Measurements from ENCODE around the gene MTG2.

Gene MTG2

DNA sequence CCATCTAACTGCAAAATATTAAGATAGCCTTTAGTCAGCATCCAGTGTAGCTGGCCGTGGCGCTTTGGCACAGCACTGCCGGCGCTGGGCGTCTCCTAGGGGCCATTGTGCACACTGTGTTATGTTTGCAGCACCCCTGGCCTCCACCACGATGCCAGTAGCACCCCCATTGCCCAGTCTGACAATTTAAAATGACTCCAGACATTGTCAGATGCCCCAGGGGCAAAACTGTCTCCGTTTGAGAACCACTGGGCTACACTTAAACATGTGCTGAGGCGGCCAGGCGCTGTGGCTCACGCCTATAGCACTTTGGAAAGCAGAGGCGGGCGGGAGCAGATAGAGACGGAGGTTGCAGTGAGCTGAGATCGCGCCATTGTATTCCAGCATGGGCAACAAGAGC, 6.0 kb upstream of the MTG2 start:
- TF ChIP-seq ZFP3 (CRISPR knock-in tag; IDR thresholded peaks at IDR 0.05) (no peak), PPARA (CRISPR knock-in tag; IDR thresholded peaks at IDR 0.05; ENCODE audit: borderline replicate concordance) (no peak)
- no peak; the same call in 2 of the 3 replicates for ATAC-seq

GRCh38 chr20:62177307-62177706, 5.5 kb upstream of the MTG2 start:
- TF ChIP-seq ARNTL (CRISPR knock-in tag; IDR thresholded peaks at IDR 0.05; ENCODE audit: borderline replicate concordance, low read depth) (no peak), TCF4 (CRISPR knock-in tag; IDR thresholded peaks at IDR 0.05; ENCODE audit: borderline replicate concordance) (0 out of 2 replicates have a peak, but pooled peaks have one; percentile 13)
- no peak; the same call in 2 of the 3 replicates for ATAC-seq

GRCh38 chr20:62178316-62179161, 4.3 kb upstream of the MTG2 start:
- no peak for ATAC-seq
- TF ChIP-seq GLIS3 (CRISPR knock-in tag; IDR thresholded peaks at IDR 0.05) (no peak), ESRRG (CRISPR knock-in tag; IDR thresholded peaks at IDR 0.05) (no peak), SNAI2 (CRISPR knock-in tag; IDR thresholded peaks at IDR 0.05) (no peak), OSR1 (CRISPR knock-in tag; IDR thresholded peaks at IDR 0.05) (no peak), TCF4 (CRISPR knock-in tag; IDR thresholded peaks at IDR 0.05; ENCODE audit: borderline replicate concordance) (no peak), CSDC2 (CRISPR knock-in tag; IDR thresholded peaks at IDR 0.05) (no peak), ZC3H10 (CRISPR knock-in tag; IDR thresholded peaks at IDR 0.05) (no peak), ARNTL (CRISPR knock-in tag; IDR thresholded peaks at IDR 0.05; ENCODE audit: borderline replicate concordance, low read depth) (no peak), ZNF565 (CRISPR knock-in tag; conservative IDR thresholded peaks at IDR 0.05; ENCODE audit: low read depth) (no peak), ZNF8 (CRISPR knock-in tag; IDR thresholded peaks at IDR 0.05) (no peak), TOX (CRISPR knock-in tag; IDR thresholded peaks at IDR 0.05; ENCODE audit: borderline replicate concordance) (no peak), ZFP3 (CRISPR knock-in tag; IDR thresholded peaks at IDR 0.05) (no peak)

DNA sequence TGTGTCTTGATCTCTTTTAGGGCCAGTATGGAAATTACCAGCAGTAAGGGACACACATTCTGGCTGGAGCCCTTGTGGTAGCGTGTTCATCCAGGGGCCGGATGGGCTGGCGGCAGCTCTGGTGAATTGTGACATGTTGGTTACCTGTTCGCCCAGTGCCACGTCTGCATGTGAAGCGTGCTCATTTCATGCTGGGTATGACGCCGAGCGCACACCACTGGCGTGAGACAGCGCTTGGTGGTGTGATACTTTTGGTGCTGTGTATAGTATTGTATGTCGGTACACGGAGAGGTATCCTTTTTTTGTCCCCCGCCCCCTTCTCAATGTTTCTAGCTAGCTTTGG, 3.7 kb upstream of the MTG2 start:
- TF ChIP-seq CSDC2 (CRISPR knock-in tag; IDR thresholded peaks at IDR 0.05) = no peak
- no peak for TF ChIP-seq TOX (CRISPR knock-in tag; IDR thresholded peaks at IDR 0.05; ENCODE audit: borderline replicate concordance)
- no peak for TF ChIP-seq PATZ1 (CRISPR knock-in tag; IDR thresholded peaks at IDR 0.05; ENCODE audit: borderline replicate concordance)
- no peak for TF ChIP-seq ISL1 (CRISPR knock-in tag; IDR thresholded peaks at IDR 0.05)
- TF ChIP-seq ZFP30 (CRISPR knock-in tag; IDR thresholded peaks at IDR 0.05) = no peak
- no peak for ATAC-seq

GRCh38 chr20:62181808-62182207, 1.0 kb upstream of the MTG2 start:
- no peak for ATAC-seq
- no peak for TF ChIP-seq BACH2 (CRISPR knock-in tag; IDR thresholded peaks at IDR 0.05; ENCODE audit: borderline replicate concordance)
- TF ChIP-seq ISL1 (CRISPR knock-in tag; IDR thresholded peaks at IDR 0.05) = no peak
- no peak for TF ChIP-seq ZC3H10 (CRISPR knock-in tag; IDR thresholded peaks at IDR 0.05)
- TF ChIP-seq PPARA (CRISPR knock-in tag; IDR thresholded peaks at IDR 0.05; ENCODE audit: borderline replicate concordance) = no peak
- TF ChIP-seq PATZ1 (CRISPR knock-in tag; IDR thresholded peaks at IDR 0.05; ENCODE audit: borderline replicate concordance) = no peak
- no peak for TF ChIP-seq SNAI2 (CRISPR knock-in tag; IDR thresholded peaks at IDR 0.05)
- no peak for TF ChIP-seq ZFP30 (CRISPR knock-in tag; IDR thresholded peaks at IDR 0.05)
- TF ChIP-seq, protein P1, sequence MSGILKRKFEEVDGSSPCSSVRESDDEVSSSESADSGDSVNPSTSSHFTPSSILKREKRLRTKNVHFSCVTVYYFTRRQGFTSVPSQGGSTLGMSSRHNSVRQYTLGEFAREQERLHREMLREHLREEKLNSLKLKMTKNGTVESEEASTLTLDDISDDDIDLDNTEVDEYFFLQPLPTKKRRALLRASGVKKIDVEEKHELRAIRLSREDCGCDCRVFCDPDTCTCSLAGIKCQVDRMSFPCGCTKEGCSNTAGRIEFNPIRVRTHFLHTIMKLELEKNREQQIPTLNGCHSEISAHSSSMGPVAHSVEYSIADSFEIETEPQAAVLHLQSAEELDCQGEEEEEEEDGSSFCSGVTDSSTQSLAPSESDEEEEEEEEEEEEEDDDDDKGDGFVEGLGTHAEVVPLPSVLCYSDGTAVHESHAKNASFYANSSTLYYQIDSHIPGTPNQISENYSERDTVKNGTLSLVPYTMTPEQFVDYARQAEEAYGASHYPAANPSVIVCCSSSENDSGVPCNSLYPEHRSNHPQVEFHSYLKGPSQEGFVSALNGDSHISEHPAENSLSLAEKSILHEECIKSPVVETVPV (CRISPR knock-in tag; IDR thresholded peaks at IDR 0.05) = no peak
- TF ChIP-seq ZNF565 (CRISPR knock-in tag; conservative IDR thresholded peaks at IDR 0.05; ENCODE audit: low read depth) = no peak
